Fibroblast of lung (primary cell): ENCODE results near the gene SAE1.

Experiments
- EZH2 ChIP-seq: IDR thresholded peaks from 2 replicates; pipeline ENCODE4 v1.5.1; 2012; ENCODE audit warnings: low read length, control low read depth, mild to moderate bottlenecking; ENCODE audit errors: missing control alignments
- TF ChIP-seq, protein P1 (sequence below), 2 donors: IDR thresholded peaks in 1 of 2; conservative IDR thresholded peaks in 1 of 2; 1 replicate in 1 of 2; 2 replicates in 1 of 2; pipeline ENCODE4 v1.5.1; 2011 to 2012; ENCODE audit warnings: low read length in 2 of 2, control low read depth in 1 of 2, inconsistent platforms in 1 of 2, low read depth in 1 of 2, mild to moderate bottlenecking in 1 of 2

DNA sequence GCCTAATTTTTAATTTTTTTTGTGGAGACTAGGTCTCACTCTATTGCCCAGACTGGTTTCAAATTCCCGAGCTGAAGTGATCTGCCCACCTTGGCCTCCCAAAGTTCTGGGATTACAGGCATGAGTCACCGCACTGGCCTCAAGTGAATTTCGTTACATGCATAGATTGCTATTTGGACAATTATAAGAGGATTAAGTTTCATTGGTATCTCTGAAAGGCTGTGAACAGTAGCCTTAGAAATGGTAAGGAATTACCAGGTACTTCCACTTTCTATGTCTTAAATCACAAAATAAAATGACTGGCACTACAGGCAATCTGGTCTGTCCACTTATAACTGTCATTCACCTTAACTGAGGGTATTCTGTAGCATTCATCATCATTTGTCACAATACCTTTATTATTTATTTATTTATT, 122.8 kb downstream of the SAE1 start:
- TF ChIP-seq, protein P1, sequence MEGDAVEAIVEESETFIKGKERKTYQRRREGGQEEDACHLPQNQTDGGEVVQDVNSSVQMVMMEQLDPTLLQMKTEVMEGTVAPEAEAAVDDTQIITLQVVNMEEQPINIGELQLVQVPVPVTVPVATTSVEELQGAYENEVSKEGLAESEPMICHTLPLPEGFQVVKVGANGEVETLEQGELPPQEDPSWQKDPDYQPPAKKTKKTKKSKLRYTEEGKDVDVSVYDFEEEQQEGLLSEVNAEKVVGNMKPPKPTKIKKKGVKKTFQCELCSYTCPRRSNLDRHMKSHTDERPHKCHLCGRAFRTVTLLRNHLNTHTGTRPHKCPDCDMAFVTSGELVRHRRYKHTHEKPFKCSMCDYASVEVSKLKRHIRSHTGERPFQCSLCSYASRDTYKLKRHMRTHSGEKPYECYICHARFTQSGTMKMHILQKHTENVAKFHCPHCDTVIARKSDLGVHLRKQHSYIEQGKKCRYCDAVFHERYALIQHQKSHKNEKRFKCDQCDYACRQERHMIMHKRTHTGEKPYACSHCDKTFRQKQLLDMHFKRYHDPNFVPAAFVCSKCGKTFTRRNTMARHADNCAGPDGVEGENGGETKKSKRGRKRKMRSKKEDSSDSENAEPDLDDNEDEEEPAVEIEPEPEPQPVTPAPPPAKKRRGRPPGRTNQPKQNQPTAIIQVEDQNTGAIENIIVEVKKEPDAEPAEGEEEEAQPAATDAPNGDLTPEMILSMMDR (conservative IDR thresholded peaks at IDR 0.05 in 1 of 2, IDR thresholded peaks at IDR 0.05 in 1 of 2; ENCODE audit: low read depth in 1 of 2, low read length in 2 of 2), result no peak
- no peak for TF ChIP-seq EZH2
